Measurements from ENCODE around the gene SCFD2.

DNA sequence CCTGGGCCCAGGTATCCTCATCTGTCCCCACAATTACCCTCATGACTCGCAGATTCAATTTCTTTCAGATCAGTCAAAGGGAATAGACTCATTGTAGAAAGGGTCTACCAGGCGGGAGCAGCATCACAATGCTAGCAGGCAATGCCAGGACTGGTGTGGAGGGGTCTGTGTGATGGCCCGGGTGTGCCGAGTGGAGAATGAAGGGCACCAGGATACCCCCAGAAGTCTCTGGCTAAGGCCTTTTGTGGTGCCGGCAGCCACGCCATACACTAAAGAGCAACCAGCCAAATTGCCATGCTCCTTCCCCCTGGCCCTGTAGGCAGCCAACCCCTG lies 541.6 kb downstream of the SCFD2 start:
- TF ChIP-seq, protein P1, sequence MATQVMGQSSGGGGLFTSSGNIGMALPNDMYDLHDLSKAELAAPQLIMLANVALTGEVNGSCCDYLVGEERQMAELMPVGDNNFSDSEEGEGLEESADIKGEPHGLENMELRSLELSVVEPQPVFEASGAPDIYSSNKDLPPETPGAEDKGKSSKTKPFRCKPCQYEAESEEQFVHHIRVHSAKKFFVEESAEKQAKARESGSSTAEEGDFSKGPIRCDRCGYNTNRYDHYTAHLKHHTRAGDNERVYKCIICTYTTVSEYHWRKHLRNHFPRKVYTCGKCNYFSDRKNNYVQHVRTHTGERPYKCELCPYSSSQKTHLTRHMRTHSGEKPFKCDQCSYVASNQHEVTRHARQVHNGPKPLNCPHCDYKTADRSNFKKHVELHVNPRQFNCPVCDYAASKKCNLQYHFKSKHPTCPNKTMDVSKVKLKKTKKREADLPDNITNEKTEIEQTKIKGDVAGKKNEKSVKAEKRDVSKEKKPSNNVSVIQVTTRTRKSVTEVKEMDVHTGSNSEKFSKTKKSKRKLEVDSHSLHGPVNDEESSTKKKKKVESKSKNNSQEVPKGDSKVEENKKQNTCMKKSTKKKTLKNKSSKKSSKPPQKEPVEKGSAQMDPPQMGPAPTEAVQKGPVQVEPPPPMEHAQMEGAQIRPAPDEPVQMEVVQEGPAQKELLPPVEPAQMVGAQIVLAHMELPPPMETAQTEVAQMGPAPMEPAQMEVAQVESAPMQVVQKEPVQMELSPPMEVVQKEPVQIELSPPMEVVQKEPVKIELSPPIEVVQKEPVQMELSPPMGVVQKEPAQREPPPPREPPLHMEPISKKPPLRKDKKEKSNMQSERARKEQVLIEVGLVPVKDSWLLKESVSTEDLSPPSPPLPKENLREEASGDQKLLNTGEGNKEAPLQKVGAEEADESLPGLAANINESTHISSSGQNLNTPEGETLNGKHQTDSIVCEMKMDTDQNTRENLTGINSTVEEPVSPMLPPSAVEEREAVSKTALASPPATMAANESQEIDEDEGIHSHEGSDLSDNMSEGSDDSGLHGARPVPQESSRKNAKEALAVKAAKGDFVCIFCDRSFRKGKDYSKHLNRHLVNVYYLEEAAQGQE (IDR thresholded peaks at IDR 0.05; ENCODE audit: borderline replicate concordance): no peak
- TF ChIP-seq, protein P2, sequence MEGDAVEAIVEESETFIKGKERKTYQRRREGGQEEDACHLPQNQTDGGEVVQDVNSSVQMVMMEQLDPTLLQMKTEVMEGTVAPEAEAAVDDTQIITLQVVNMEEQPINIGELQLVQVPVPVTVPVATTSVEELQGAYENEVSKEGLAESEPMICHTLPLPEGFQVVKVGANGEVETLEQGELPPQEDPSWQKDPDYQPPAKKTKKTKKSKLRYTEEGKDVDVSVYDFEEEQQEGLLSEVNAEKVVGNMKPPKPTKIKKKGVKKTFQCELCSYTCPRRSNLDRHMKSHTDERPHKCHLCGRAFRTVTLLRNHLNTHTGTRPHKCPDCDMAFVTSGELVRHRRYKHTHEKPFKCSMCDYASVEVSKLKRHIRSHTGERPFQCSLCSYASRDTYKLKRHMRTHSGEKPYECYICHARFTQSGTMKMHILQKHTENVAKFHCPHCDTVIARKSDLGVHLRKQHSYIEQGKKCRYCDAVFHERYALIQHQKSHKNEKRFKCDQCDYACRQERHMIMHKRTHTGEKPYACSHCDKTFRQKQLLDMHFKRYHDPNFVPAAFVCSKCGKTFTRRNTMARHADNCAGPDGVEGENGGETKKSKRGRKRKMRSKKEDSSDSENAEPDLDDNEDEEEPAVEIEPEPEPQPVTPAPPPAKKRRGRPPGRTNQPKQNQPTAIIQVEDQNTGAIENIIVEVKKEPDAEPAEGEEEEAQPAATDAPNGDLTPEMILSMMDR (IDR thresholded peaks at IDR 0.05; ENCODE audit: poor library complexity, severe bottlenecking): no peak
- no peak for TF ChIP-seq EZH2 (IDR thresholded peaks at IDR 0.05; ENCODE audit: borderline replicate concordance, insufficient read depth, low read length, poor library complexity, severe bottlenecking)
